ENCODE data around the gene SLC4A4. TPM values are rescaled to one million over a fixed set of nuclear protein-coding genes. Genes with fewer than 3 reads are reported as not detected.

Gene SLC4A4
- total and polyA plus RNA-seq, 2 of the 8 experiments (the other 6 are each of a cell fraction or from before 2014, with no cell fraction given) = 0.67 to 2.8 TPM

GRCh38 chr4:71300964-71301363, 37.9 kb upstream of the SLC4A4 start (continued):
- no peak for TF ChIP-seq CHD7 (IDR thresholded peaks at IDR 0.05; ENCODE audit: insufficient replicate concordance, low read length)

Measured in H1 (cell line).